ENCODE measurements around the gene RPS6KC1. TPM values are rescaled to one million over a fixed set of nuclear protein-coding genes. Genes with fewer than 3 reads are reported as not detected.

The RPS6KC1 gene
- polyA plus RNA-seq, 1 donor (not counting 4 experiments of a cell fraction or from before 2014, with no cell fraction given) = 13.0 TPM

DNA sequence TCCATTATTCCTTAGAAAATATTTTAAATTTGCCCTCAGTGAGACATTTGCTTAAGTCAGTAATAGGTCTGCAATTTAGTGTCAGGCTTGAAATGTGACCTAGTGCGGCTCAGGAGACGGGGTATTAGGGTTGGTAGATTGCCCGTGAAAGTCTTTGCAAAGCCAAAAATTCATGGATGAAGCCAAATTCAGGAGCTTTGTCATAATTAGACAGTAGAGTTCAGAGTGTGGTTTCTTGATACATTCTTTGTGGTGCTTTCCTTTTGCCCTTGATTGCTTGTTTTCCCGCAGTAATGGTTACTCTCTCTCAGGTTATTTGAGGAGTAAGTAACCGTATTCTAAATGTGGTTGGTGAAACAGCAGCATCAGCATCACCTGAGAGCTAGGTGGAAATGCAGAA, 120.7 kb downstream of the RPS6KC1 start:
- H3K79me2 ChIP-seq (ENCODE audit: control insufficient read depth, insufficient read depth, low read length) = no peaks in the 10 kb centered on the region
- FAIRE-seq (no peak), DNase-seq (ENCODE audit: low read depth, low spot score) (no peak)
- no peak overlapping the region for H3K4me2 ChIP-seq (ENCODE audit: control insufficient read depth, extremely low read depth, insufficient read depth, low read depth, low read length)
- no peaks in the 10 kb centered on the region for H3K9me1 ChIP-seq (ENCODE audit: control insufficient read depth, extremely low read depth, insufficient read depth, low read length)
- no peaks in the 10 kb centered on the region for H3K4me1 ChIP-seq (ENCODE audit: control insufficient read depth, extremely low read depth, insufficient read depth, low read length)
- H3K27me3 ChIP-seq (ENCODE audit: control insufficient read depth, extremely low read depth, insufficient read depth, low read length) = no peaks in the 10 kb centered on the region
- H4K20me1 ChIP-seq (ENCODE audit: control insufficient read depth, extremely low read depth, insufficient read depth, low read length) = no peaks in the 10 kb centered on the region
- no peak overlapping the region for H3K27ac ChIP-seq (ENCODE audit: control insufficient read depth, insufficient read depth, low read length)
- no peak overlapping the region for H2AFZ ChIP-seq (ENCODE audit: control insufficient read depth, low read length)
- no peak overlapping the region for H3K9ac ChIP-seq (ENCODE audit: control insufficient read depth, extremely low read depth, insufficient read depth, low read length)
- dilution Hi-C loops (cut with MboI; ENCODE audit: extremely low pct_ligation_motif_present, low sequenced_read_pairs) = no loop called here
- peaks cover 0 to 3% of the 10 kb centered on the region in 2 experiments for H3K36me3 ChIP-seq (ENCODE audit: control insufficient read depth in 2 of 2, extremely low read depth in 1 of 2, insufficient read depth in 2 of 2, low read length in 2 of 2)
- no peaks in the 10 kb centered on the region for H3K9me3 ChIP-seq (ENCODE audit: control insufficient read depth, low read depth, low read length)
- TF ChIP-seq, protein P1, sequence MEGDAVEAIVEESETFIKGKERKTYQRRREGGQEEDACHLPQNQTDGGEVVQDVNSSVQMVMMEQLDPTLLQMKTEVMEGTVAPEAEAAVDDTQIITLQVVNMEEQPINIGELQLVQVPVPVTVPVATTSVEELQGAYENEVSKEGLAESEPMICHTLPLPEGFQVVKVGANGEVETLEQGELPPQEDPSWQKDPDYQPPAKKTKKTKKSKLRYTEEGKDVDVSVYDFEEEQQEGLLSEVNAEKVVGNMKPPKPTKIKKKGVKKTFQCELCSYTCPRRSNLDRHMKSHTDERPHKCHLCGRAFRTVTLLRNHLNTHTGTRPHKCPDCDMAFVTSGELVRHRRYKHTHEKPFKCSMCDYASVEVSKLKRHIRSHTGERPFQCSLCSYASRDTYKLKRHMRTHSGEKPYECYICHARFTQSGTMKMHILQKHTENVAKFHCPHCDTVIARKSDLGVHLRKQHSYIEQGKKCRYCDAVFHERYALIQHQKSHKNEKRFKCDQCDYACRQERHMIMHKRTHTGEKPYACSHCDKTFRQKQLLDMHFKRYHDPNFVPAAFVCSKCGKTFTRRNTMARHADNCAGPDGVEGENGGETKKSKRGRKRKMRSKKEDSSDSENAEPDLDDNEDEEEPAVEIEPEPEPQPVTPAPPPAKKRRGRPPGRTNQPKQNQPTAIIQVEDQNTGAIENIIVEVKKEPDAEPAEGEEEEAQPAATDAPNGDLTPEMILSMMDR (optimal IDR thresholded peaks at IDR 0.05 in 1 of 3, IDR thresholded peaks at IDR 0.05 in 1 of 3, conservative IDR thresholded peaks at IDR 0.05 in 1 of 3; ENCODE audit: extremely low read depth in 1 of 3, insufficient read depth in 2 of 3, low read length in 3 of 3) = no peak
- no peak for TF ChIP-seq EZH2 (IDR thresholded peaks at IDR 0.05; ENCODE audit: low read length)
- H3K4me3 ChIP-seq (ENCODE audit: control insufficient read depth in 2 of 3, extremely low read depth in 1 of 3, insufficient read depth in 2 of 3, low read depth in 1 of 3, low read length in 3 of 3) = no peak overlapping the region

DNA sequence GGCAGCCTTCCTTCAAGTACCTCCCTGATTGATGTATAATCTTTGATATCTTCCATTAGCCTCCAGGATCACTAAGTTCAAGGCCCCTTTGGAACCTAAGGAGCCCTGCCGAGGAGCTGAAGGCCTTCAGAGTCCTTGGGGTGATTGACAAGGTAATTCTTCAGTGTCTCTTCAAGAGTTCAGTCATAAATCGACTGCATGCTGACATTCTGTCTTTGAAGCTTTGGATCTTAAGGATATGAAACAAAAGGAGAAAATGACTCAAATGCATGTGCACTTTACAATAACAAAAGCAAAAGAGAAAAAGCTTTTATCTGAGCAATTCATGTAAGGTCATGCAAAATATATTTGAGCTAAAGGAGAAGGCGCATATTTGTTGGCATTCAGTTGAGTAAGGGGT, 125.3 kb downstream of the RPS6KC1 start:
- no peaks in the 10 kb centered on the region for H3K79me2 ChIP-seq (ENCODE audit: control insufficient read depth, insufficient read depth, low read length)
- no peak overlapping the region for H3K4me2 ChIP-seq (ENCODE audit: control insufficient read depth, extremely low read depth, insufficient read depth, low read depth, low read length)
- no peak for DNase-seq (ENCODE audit: low read depth, low spot score)
- no peaks in the 10 kb centered on the region for H3K27me3 ChIP-seq (ENCODE audit: control insufficient read depth, extremely low read depth, insufficient read depth, low read length)
- no peak for FAIRE-seq
- no peak overlapping the region for H3K9ac ChIP-seq (ENCODE audit: control insufficient read depth, extremely low read depth, insufficient read depth, low read length)
- H2AFZ ChIP-seq (ENCODE audit: control insufficient read depth, low read length) = no peak overlapping the region
- TF ChIP-seq, protein P1 (optimal IDR thresholded peaks at IDR 0.05 in 1 of 3, IDR thresholded peaks at IDR 0.05 in 1 of 3, conservative IDR thresholded peaks at IDR 0.05 in 1 of 3; ENCODE audit: extremely low read depth in 1 of 3, insufficient read depth in 2 of 3, low read length in 3 of 3) = no peak
- TF ChIP-seq EZH2 (IDR thresholded peaks at IDR 0.05; ENCODE audit: low read length) = no peak
- no peaks in the 10 kb centered on the region for H4K20me1 ChIP-seq (ENCODE audit: control insufficient read depth, extremely low read depth, insufficient read depth, low read length)
- dilution Hi-C loops (cut with MboI; ENCODE audit: extremely low pct_ligation_motif_present, low sequenced_read_pairs) = no loop called here
- H3K9me3 ChIP-seq (ENCODE audit: control insufficient read depth, low read depth, low read length) = no peaks in the 10 kb centered on the region
- H3K9me1 ChIP-seq (ENCODE audit: control insufficient read depth, extremely low read depth, insufficient read depth, low read length) = no peaks in the 10 kb centered on the region
- H3K4me1 ChIP-seq (ENCODE audit: control insufficient read depth, extremely low read depth, insufficient read depth, low read length) = no peaks in the 10 kb centered on the region
- peaks cover 0 to 3% of the 10 kb centered on the region in 2 experiments for H3K36me3 ChIP-seq (ENCODE audit: control insufficient read depth in 2 of 2, extremely low read depth in 1 of 2, insufficient read depth in 2 of 2, low read length in 2 of 2)
- H3K4me3 ChIP-seq (ENCODE audit: control insufficient read depth in 2 of 3, extremely low read depth in 1 of 3, insufficient read depth in 2 of 3, low read depth in 1 of 3, low read length in 3 of 3) = no peak overlapping the region
- no peak overlapping the region for H3K27ac ChIP-seq (ENCODE audit: control insufficient read depth, insufficient read depth, low read length)

Data from keratinocyte (primary cell).